HepG2 (cell line): ENCODE data around the gene NUP214. TPM values are rescaled to one million over a fixed set of nuclear protein-coding genes. Genes with fewer than 3 reads are reported as not detected.

Experiments used
- MED13 ChIP-seq: sonication (generic); formaldehyde crosslinking; IDR thresholded peaks from 2 replicates; pipeline ENCODE4 v1.5.0; 2020; ENCODE audit warnings: missing genetic modification reagents
- TBX2 ChIP-seq: sonication (generic); formaldehyde crosslinking; IDR thresholded peaks from 2 replicates; pipeline ENCODE4 v1.5.0; 2020; ENCODE audit warnings: missing genetic modification reagents, mild to moderate bottlenecking, borderline replicate concordance
- ZNF274 ChIP-seq: sonication (generic); formaldehyde crosslinking; IDR thresholded peaks from 2 replicates; pipeline ENCODE4 v1.5.1; 2020; ENCODE audit warnings: mild to moderate bottlenecking, missing genetic modification reagents
- ZNF331 ChIP-seq: sonication (generic); formaldehyde crosslinking; IDR thresholded peaks from 2 replicates; pipeline ENCODE4 v1.4.0; 2020; ENCODE audit warnings: missing genetic modification reagents
- ZNF644 ChIP-seq: IDR thresholded peaks from 2 replicates; pipeline ENCODE4 v1.6.1; 2016; ENCODE audit warnings: low read depth
- ZSCAN9 ChIP-seq: IDR thresholded peaks from 2 replicates; pipeline ENCODE4 v1.6.1; 2016; ENCODE audit warnings: borderline replicate concordance
- polyA plus RNA-seq, 8 experiments: library from polyadenylated mRNA; depleted of rRNA in 3 of 8; stranded (reverse) in 7 of 8; unstranded in 1 of 8; fragments of >200 nt; fragmentation: Illumina TruSeq in 4 of 8; extraction: Trizol in 4 of 8; gene quantifications; 2 replicates each; pipeline versions ENCODE4 v1.2.1 to v1.2.3, GENCODE V29; 2011 to 2016; ENCODE audit warnings: low read depth in 4 of 8, missing spikeins in 1 of 8, mixed read lengths in 1 of 8; ENCODE audit not compliant: insufficient read depth in 1 of 8
- total RNA-seq, 5 experiments: library from RNA; depleted of rRNA; stranded (reverse); fragments of >200 nt; fragmentation: Illumina TruSeq; extraction: Trizol; gene quantifications; 2 replicates each; pipeline ENCODE4 v1.2.3, GENCODE V29; 2016; ENCODE audit warnings: low read depth in 1 of 5
- TF ChIP-seq, protein P1 (sequence below), 2 experiments: IDR thresholded peaks; 2 replicates each; pipeline ENCODE4 v1.6.1; 2011 to 2012; ENCODE audit warnings: low read length in 2 of 2, borderline replicate concordance in 1 of 2, low read depth in 1 of 2, mild to moderate bottlenecking in 1 of 2, moderate library complexity in 1 of 2
- TF ChIP-seq, protein P2 (sequence below): sonication (generic); formaldehyde crosslinking; IDR thresholded peaks from 2 replicates; pipeline ENCODE4 v1.4.0; 2020; ENCODE audit warnings: missing genetic modification reagents
- TF ChIP-seq, protein P3 (sequence below): IDR thresholded peaks from 2 replicates; pipeline ENCODE4 v1.4.0; 2020; ENCODE audit warnings: mild to moderate bottlenecking, missing genetic modification reagents
- TF ChIP-seq, protein P4 (sequence below): sonication (generic); formaldehyde crosslinking; IDR thresholded peaks from 2 replicates; pipeline ENCODE4 v1.5.1; 2020; ENCODE audit warnings: mild to moderate bottlenecking, missing genetic modification reagents, borderline replicate concordance

The NUP214 gene
- total and polyA plus RNA-seq, 2 of the 13 experiments (the other 11 are each of a cell fraction or from before 2014, with no cell fraction given) = 8.4 to 16.0 TPM

DNA sequence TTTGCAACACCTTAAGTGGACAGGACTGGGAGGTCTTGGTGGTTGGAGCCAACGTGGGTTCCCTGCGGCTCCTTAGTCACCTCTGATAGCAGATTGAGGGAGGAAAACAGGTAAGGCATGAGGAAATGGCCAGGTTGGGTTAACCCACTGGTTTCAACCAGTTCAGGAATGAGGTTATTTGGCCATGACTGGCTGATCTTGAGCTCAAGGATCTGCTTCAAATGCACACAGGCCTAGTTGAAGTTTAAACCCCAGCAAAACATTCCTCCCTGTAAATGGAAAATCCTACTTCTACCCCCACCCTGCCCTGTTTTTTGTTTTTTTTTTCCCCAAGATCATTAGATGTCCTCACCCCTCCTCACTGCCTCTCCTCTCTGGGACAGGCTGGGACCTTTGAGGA, 3.2 kb upstream of the NUP214 start (continued):
- TF ChIP-seq TBX2 = peak; percentile 54; the same call in 1 of the 2 replicates
- TF ChIP-seq, protein P1, sequence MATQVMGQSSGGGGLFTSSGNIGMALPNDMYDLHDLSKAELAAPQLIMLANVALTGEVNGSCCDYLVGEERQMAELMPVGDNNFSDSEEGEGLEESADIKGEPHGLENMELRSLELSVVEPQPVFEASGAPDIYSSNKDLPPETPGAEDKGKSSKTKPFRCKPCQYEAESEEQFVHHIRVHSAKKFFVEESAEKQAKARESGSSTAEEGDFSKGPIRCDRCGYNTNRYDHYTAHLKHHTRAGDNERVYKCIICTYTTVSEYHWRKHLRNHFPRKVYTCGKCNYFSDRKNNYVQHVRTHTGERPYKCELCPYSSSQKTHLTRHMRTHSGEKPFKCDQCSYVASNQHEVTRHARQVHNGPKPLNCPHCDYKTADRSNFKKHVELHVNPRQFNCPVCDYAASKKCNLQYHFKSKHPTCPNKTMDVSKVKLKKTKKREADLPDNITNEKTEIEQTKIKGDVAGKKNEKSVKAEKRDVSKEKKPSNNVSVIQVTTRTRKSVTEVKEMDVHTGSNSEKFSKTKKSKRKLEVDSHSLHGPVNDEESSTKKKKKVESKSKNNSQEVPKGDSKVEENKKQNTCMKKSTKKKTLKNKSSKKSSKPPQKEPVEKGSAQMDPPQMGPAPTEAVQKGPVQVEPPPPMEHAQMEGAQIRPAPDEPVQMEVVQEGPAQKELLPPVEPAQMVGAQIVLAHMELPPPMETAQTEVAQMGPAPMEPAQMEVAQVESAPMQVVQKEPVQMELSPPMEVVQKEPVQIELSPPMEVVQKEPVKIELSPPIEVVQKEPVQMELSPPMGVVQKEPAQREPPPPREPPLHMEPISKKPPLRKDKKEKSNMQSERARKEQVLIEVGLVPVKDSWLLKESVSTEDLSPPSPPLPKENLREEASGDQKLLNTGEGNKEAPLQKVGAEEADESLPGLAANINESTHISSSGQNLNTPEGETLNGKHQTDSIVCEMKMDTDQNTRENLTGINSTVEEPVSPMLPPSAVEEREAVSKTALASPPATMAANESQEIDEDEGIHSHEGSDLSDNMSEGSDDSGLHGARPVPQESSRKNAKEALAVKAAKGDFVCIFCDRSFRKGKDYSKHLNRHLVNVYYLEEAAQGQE (IDR thresholded peaks at IDR 0.05; ENCODE audit: borderline replicate concordance in 1 of 2, low read depth in 1 of 2, low read length in 2 of 2) = no peak
- TF ChIP-seq, protein P2, sequence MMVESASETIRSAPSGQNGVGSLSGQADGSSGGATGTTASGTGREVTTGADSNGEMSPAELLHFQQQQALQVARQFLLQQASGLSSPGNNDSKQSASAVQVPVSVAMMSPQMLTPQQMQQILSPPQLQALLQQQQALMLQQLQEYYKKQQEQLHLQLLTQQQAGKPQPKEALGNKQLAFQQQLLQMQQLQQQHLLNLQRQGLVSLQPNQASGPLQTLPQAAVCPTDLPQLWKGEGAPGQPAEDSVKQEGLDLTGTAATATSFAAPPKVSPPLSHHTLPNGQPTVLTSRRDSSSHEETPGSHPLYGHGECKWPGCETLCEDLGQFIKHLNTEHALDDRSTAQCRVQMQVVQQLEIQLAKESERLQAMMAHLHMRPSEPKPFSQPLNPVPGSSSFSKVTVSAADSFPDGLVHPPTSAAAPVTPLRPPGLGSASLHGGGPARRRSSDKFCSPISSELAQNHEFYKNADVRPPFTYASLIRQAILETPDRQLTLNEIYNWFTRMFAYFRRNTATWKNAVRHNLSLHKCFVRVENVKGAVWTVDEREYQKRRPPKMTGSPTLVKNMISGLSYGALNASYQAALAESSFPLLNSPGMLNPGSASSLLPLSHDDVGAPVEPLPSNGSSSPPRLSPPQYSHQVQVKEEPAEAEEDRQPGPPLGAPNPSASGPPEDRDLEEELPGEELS (CRISPR knock-in tag) = peak; percentile 33; the same call in 1 of the 2 replicates
- no peak for TF ChIP-seq ZNF274 (CRISPR knock-in tag)
- TF ChIP-seq ZSCAN9 (CRISPR knock-in tag) = no peak
- no peak for TF ChIP-seq MED13 (CRISPR knock-in tag)
- TF ChIP-seq, protein P3, sequence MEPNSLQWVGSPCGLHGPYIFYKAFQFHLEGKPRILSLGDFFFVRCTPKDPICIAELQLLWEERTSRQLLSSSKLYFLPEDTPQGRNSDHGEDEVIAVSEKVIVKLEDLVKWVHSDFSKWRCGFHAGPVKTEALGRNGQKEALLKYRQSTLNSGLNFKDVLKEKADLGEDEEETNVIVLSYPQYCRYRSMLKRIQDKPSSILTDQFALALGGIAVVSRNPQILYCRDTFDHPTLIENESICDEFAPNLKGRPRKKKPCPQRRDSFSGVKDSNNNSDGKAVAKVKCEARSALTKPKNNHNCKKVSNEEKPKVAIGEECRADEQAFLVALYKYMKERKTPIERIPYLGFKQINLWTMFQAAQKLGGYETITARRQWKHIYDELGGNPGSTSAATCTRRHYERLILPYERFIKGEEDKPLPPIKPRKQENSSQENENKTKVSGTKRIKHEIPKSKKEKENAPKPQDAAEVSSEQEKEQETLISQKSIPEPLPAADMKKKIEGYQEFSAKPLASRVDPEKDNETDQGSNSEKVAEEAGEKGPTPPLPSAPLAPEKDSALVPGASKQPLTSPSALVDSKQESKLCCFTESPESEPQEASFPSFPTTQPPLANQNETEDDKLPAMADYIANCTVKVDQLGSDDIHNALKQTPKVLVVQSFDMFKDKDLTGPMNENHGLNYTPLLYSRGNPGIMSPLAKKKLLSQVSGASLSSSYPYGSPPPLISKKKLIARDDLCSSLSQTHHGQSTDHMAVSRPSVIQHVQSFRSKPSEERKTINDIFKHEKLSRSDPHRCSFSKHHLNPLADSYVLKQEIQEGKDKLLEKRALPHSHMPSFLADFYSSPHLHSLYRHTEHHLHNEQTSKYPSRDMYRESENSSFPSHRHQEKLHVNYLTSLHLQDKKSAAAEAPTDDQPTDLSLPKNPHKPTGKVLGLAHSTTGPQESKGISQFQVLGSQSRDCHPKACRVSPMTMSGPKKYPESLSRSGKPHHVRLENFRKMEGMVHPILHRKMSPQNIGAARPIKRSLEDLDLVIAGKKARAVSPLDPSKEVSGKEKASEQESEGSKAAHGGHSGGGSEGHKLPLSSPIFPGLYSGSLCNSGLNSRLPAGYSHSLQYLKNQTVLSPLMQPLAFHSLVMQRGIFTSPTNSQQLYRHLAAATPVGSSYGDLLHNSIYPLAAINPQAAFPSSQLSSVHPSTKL (CRISPR knock-in tag) = peak; percentile 39; the same call in 1 of the 2 replicates
- TF ChIP-seq ZNF331 = peak; percentile 68
- TF ChIP-seq ZNF644 (CRISPR knock-in tag) = peak; percentile 90
- TF ChIP-seq, protein P4, sequence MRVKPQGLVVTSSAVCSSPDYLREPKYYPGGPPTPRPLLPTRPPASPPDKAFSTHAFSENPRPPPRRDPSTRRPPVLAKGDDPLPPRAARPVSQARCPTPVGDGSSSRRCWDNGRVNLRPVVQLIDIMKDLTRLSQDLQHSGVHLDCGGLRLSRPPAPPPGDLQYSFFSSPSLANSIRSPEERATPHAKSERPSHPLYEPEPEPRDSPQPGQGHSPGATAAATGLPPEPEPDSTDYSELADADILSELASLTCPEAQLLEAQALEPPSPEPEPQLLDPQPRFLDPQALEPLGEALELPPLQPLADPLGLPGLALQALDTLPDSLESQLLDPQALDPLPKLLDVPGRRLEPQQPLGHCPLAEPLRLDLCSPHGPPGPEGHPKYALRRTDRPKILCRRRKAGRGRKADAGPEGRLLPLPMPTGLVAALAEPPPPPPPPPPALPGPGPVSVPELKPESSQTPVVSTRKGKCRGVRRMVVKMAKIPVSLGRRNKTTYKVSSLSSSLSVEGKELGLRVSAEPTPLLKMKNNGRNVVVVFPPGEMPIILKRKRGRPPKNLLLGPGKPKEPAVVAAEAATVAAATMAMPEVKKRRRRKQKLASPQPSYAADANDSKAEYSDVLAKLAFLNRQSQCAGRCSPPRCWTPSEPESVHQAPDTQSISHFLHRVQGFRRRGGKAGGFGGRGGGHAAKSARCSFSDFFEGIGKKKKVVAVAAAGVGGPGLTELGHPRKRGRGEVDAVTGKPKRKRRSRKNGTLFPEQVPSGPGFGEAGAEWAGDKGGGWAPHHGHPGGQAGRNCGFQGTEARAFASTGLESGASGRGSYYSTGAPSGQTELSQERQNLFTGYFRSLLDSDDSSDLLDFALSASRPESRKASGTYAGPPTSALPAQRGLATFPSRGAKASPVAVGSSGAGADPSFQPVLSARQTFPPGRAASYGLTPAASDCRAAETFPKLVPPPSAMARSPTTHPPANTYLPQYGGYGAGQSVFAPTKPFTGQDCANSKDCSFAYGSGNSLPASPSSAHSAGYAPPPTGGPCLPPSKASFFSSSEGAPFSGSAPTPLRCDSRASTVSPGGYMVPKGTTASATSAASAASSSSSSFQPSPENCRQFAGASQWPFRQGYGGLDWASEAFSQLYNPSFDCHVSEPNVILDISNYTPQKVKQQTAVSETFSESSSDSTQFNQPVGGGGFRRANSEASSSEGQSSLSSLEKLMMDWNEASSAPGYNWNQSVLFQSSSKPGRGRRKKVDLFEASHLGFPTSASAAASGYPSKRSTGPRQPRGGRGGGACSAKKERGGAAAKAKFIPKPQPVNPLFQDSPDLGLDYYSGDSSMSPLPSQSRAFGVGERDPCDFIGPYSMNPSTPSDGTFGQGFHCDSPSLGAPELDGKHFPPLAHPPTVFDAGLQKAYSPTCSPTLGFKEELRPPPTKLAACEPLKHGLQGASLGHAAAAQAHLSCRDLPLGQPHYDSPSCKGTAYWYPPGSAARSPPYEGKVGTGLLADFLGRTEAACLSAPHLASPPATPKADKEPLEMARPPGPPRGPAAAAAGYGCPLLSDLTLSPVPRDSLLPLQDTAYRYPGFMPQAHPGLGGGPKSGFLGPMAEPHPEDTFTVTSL (CRISPR knock-in tag) = 0 out of 2 replicates have a peak, but pooled peaks have one; percentile 37
